GM13976 (cell line): ENCODE results near the gene LRRK2.

Experiments used
- DNase-seq: peaks from one replicate; pipeline ENCODE4 v3.0.0; 2012; ENCODE audit warnings: low spot score
- CTCF ChIP-seq: IDR thresholded peaks from 2 replicates; pipeline ENCODE4 v1.5.1; 2012; ENCODE audit warnings: borderline replicate concordance, mild to moderate bottlenecking; ENCODE audit not compliant: insufficient read depth; ENCODE audit errors: extremely low read depth, missing control alignments, control extremely low read depth
- in situ Hi-C: fragments of 300-500 bp; cut with MboI; formaldehyde crosslinking; loops from one replicate; pipeline ENCODE4 v1.12.0; 2022; ENCODE audit warnings: low sequenced_read_pairs, mixed read lengths, inconsistent platforms; ENCODE audit not compliant: unreplicated experiment

The LRRK2 gene

GRCh38 chr12:40223646-40224045 lies 1.2 kb upstream of the LRRK2 start:
- in situ Hi-C loops: no loop called here
- DNase-seq: no peak
- no peak for TF ChIP-seq CTCF

GRCh38 chr12:40225337-40225983 lies 663 bp downstream of the LRRK2 start:
- DNase-seq: no peak
- no peak for TF ChIP-seq CTCF
- in situ Hi-C loops: no loop called here

- DNase-seq: peak; percentile 62
- TF ChIP-seq CTCF: no peak
- in situ Hi-C loops: no loop called here
Observed at GRCh38 chr12:40225984-40226602, 1.3 kb downstream of the LRRK2 start.

GRCh38 chr12:40226705-40227104 lies 1.9 kb downstream of the LRRK2 start:
- in situ Hi-C loops: no loop called here
- no peak for DNase-seq
- TF ChIP-seq CTCF: no peak

- DNase-seq: no peak
- TF ChIP-seq CTCF: no peak
- in situ Hi-C loops: no loop called here
Observed at GRCh38 chr12:40227447-40227846, 2.6 kb downstream of the LRRK2 start.

- in situ Hi-C loops: no loop called here
Observed at GRCh38 chr12:40228727-40229126, 3.9 kb downstream of the LRRK2 start.

More at GRCh38 chr12:40228727-40229126, 3.9 kb downstream of the LRRK2 start:
- no peak for DNase-seq
- TF ChIP-seq CTCF: no peak
